ENCODE measurements around the gene TERT. TPM values are rescaled to one million over a fixed set of nuclear protein-coding genes. Genes with fewer than 3 reads are reported as not detected.

The TERT gene
- total and polyA plus RNA-seq, 7 donors, result 2.9 TPM; not detected in 6

DNA sequence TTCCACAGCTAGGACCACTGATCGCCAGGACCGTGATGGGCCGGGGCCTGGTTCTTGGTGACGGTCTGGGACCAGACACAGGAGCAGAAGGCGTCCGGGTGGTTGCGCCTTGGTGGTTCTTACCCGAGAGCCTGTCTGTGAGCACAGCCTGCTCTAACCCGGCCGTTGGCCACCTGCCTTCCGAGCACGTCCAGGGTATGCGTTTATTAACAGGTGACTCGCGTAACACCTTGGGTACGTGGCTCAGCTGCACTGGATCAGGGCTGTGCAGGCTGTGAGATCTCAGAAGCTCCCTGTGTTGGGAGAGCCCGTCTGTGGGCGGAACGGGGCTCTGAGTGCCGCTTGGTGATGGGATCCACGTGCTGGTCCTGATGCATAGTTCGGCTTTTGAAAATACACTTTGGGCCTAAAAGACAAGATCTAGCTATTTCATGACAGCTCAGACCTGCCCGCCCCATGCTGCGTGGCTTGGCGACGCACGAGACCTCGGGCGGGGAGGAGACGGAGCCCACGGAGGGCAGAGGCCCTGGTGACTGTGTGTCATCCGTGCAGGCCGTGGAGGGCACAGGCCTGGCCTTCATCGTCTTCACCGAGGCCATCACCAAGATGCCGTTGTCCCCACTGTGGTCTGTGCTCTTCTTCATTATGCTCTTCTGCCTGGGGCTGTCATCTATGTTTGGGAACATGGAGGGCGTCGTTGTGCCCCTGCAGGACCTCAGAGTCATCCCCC lies 76.4 kb downstream of the TERT start:
- DNase-seq, result no peak
- H3K36me3 ChIP-seq, result no peaks in the 10 kb centered on the region
- H3K4me3 ChIP-seq, result no peak overlapping the region
- peaks cover 0 to 5% (median 4%) of the 10 kb centered on the region in 3 donors for H3K27me3 ChIP-seq
- intact Hi-C loops (cut with DNase I), result no loop called here
- TF ChIP-seq, protein P1, sequence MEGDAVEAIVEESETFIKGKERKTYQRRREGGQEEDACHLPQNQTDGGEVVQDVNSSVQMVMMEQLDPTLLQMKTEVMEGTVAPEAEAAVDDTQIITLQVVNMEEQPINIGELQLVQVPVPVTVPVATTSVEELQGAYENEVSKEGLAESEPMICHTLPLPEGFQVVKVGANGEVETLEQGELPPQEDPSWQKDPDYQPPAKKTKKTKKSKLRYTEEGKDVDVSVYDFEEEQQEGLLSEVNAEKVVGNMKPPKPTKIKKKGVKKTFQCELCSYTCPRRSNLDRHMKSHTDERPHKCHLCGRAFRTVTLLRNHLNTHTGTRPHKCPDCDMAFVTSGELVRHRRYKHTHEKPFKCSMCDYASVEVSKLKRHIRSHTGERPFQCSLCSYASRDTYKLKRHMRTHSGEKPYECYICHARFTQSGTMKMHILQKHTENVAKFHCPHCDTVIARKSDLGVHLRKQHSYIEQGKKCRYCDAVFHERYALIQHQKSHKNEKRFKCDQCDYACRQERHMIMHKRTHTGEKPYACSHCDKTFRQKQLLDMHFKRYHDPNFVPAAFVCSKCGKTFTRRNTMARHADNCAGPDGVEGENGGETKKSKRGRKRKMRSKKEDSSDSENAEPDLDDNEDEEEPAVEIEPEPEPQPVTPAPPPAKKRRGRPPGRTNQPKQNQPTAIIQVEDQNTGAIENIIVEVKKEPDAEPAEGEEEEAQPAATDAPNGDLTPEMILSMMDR (IDR thresholded peaks at IDR 0.05), result no peak
- no peak for TF ChIP-seq POLR2AphosphoS5 (IDR thresholded peaks at IDR 0.05)
- TF ChIP-seq EP300 (IDR thresholded peaks at IDR 0.05), result no peak
- TF ChIP-seq POLR2A (IDR thresholded peaks at IDR 0.05), result no peak
- H3K9me3 ChIP-seq, result no peaks in the 10 kb centered on the region
- WGBS, 2 donors, result 92 to 93% methylated on average over 38 of the region's 38 CpGs
- H3K4me1 ChIP-seq, result no peaks in the 10 kb centered on the region
- no peak overlapping the region for H3K27ac ChIP-seq

DNA sequence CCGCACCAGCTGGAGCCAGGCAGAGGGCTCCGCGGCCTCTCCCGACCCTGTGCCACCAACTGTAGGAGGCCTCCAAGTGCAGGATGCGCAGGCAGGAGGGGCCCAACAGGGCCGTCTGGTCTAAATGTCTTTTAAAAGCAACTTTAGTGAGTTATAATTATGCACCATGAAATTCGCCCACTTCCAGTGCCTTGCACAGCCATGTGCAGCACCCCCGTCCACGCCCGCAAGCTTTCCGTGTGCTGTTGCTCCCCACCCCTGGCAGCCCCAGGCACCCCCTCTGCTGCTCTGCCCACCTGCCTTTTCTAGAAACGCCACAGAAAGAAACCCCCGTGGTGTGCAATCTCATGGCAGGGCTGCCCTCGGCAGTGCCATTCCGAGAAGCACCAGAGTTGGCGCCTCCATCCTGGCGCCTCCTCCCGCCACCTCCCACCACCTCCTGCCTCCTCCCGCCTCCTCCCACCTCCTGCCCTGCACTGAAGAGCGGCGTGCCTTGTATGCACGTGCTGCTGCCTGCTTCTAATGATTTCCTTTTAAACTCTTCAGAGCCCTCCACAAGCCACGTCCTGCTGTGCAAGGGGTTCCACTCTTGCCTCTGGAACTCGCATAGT lies 77.2 kb downstream of the TERT start:
- 49 to 63% methylated on average over 24 of the region's 24 CpGs for WGBS, 2 donors
- DNase-seq, result no peak
- intact Hi-C loops (cut with DNase I), result no loop called here
- no peak overlapping the region for H3K4me3 ChIP-seq
- peaks cover 0 to 5% (median 0%) of the 10 kb centered on the region in 3 donors for H3K27me3 ChIP-seq
- H3K27ac ChIP-seq, result no peak overlapping the region
- TF ChIP-seq, protein P1 (IDR thresholded peaks at IDR 0.05), result no peak
- TF ChIP-seq POLR2A (IDR thresholded peaks at IDR 0.05), result no peak
- TF ChIP-seq POLR2AphosphoS5 (IDR thresholded peaks at IDR 0.05), result no peak
- TF ChIP-seq EP300 (IDR thresholded peaks at IDR 0.05), result no peak
- no peaks in the 10 kb centered on the region for H3K4me1 ChIP-seq
- no peaks in the 10 kb centered on the region for H3K36me3 ChIP-seq
- H3K9me3 ChIP-seq, result no peaks in the 10 kb centered on the region

DNA sequence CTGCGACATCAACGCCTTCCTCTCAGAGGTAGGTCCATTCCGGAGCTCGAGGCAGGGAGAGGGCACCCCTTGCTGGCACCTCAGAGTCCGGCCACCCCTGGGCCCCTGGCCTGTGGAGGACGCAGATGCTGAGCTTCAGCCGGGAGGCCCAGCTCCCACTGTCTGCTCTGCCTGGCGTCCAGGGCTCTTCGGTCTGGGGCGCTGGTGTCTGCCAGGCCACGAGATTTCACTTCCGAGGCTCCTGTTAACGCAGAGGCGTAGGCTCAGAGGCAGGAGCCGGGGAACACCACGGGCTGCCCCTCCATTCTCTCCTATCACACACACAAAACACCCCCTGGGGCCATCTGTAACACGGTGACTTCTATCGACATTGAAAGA lies 78.0 kb downstream of the TERT start:
- intact Hi-C loops (cut with DNase I), result no loop called here
- Histone ChIP-seq H3K36me3 (no peaks in the 10 kb centered on the region), H3K27ac (no peak overlapping the region), H3K4me1 (no peaks in the 10 kb centered on the region), H3K9me3 (no peaks in the 10 kb centered on the region), H3K27me3 (peaks cover 0 to 5% (median 0%) of the 10 kb centered on the region in 3 donors), H3K4me3 (no peak overlapping the region)
- DNase-seq, result no peak
- TF ChIP-seq POLR2A (IDR thresholded peaks at IDR 0.05), result no peak
- TF ChIP-seq EP300 (IDR thresholded peaks at IDR 0.05), result no peak
- TF ChIP-seq, protein P1 (IDR thresholded peaks at IDR 0.05), result no peak
- TF ChIP-seq POLR2AphosphoS5 (IDR thresholded peaks at IDR 0.05), result no peak
- WGBS, 2 donors, result 90 to 94% methylated on average over 18 of the region's 18 CpGs

DNA sequence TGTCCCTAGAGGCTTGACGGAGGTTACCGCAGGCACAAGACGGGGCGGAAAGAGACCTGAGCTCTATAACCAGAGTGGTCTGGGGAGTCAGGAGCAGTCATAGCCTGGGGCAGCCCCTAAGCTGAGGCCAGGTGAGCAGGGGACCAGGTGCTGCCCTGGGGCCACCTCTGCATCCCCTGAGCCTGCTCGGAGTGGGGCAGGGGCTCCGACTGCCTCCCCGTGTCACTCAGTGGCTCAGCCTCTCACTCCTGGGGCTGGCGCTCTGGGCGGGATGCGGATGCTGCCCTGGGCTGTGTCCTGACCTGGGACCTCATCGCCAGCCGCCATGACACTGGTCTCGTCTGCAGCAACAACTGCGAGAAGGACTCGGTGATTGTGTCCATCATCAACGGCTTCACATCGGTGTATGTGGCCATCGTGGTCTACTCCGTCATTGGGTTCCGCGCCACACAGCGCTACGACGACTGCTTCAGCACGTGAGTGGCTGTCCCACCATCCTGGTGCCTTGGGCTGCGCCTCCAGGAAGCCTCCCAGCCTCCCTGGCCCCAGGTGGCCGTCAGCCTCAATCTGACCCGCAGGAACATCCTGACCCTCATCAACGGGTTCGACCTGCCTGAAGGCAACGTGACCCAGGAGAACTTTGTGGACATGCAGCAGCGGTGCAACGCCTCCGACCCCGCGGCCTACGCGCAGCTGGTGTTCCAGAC lies 78.5 kb downstream of the TERT start:
- DNase-seq, result no peak
- TF ChIP-seq EP300 (IDR thresholded peaks at IDR 0.05), result no peak
- TF ChIP-seq POLR2A (IDR thresholded peaks at IDR 0.05), result no peak
- TF ChIP-seq, protein P1 (IDR thresholded peaks at IDR 0.05), result no peak
- no peak for TF ChIP-seq POLR2AphosphoS5 (IDR thresholded peaks at IDR 0.05)
- WGBS, 2 donors, result 95 to 96% methylated on average over 38 of the region's 38 CpGs
- intact Hi-C loops (cut with DNase I), result no loop called here
- H3K4me1 ChIP-seq, result no peaks in the 10 kb centered on the region
- no peak overlapping the region for H3K4me3 ChIP-seq
- H3K9me3 ChIP-seq, result no peaks in the 10 kb centered on the region
- no peaks in the 10 kb centered on the region for H3K36me3 ChIP-seq
- no peak overlapping the region for H3K27ac ChIP-seq
- H3K27me3 ChIP-seq, result peaks cover 0 to 5% (median 0%) of the 10 kb centered on the region in 3 donors

Measured in sigmoid colon (tissue), 7 donors.